GM12878 (cell line): Measurements from ENCODE around the gene TMED5.

ENCODE experiments used
- CTCF ChIP-seq, 3 experiments: IDR thresholded peaks in 2 of 3; conservative IDR thresholded peaks in 1 of 3; 2 replicates each; pipeline ENCODE4 v1.5.1; 2011; ENCODE audit warnings: low read depth in 3 of 3, low read length in 3 of 3, mild to moderate bottlenecking in 3 of 3, control low read depth in 2 of 3, moderate library complexity in 2 of 3, inconsistent platforms in 1 of 3, mixed read lengths in 1 of 3; ENCODE audit not compliant: control insufficient read depth in 2 of 3, insufficient read depth in 1 of 3; ENCODE audit errors: extremely low read depth in 1 of 3
- DPF2 ChIP-seq: fragments of 450-650 bp; IDR thresholded peaks from 2 replicates; pipeline ENCODE4 v1.6.1; 2017; ENCODE audit warnings: mild to moderate bottlenecking
- GABPA ChIP-seq: IDR thresholded peaks from 2 replicates; pipeline ENCODE4 v1.6.1; 2014; ENCODE audit warnings: antibody characterized with exemption, low read depth, mild to moderate bottlenecking, inconsistent platforms
- HDGF ChIP-seq: fragments of 450-650 bp; IDR thresholded peaks from 2 replicates; pipeline ENCODE4 v1.6.1; 2016; ENCODE audit warnings: antibody characterized with exemption
- KAT2A ChIP-seq: conservative IDR thresholded peaks from 2 replicates; pipeline ENCODE4 v1.6.1; 2011; ENCODE audit warnings: low read depth, low read length; ENCODE audit not compliant: control insufficient read depth
- REST ChIP-seq: IDR thresholded peaks from 2 replicates; pipeline ENCODE4 v1.6.1; 2012; ENCODE audit warnings: mild to moderate bottlenecking, low read depth, low read length
- SMC3 ChIP-seq: IDR thresholded peaks from 2 replicates; pipeline ENCODE4 v1.6.1; 2011; ENCODE audit warnings: low read length, improper control_type of control experiment, borderline replicate concordance
- SPI1 ChIP-seq: IDR thresholded peaks from 2 replicates; pipeline ENCODE4 v1.6.1; 2011; ENCODE audit warnings: low read depth, mild to moderate bottlenecking, low read length, moderate library complexity, borderline replicate concordance; ENCODE audit not compliant: insufficient read depth
- TARDBP ChIP-seq: IDR thresholded peaks from 2 replicates; pipeline ENCODE4 v1.6.1; 2016; ENCODE audit warnings: borderline replicate concordance
- ZNF207 ChIP-seq: fragments of 450-650 bp; IDR thresholded peaks from 2 replicates; pipeline ENCODE4 v1.6.1; 2014; ENCODE audit warnings: antibody characterized with exemption, mild to moderate bottlenecking, borderline replicate concordance
- TF ChIP-seq, protein P1 (sequence below): IDR thresholded peaks from 2 replicates; pipeline ENCODE4 v1.6.1; 2011; ENCODE audit warnings: low read depth, low read length, improper control_type of control experiment, borderline replicate concordance
- TF ChIP-seq, protein P2 (sequence below): fragments of 150-350 bp; IDR thresholded peaks from 2 replicates; pipeline ENCODE4 v1.6.1; 2016; ENCODE audit warnings: low read depth, low read length

- no peak for TF ChIP-seq DPF2
- TF ChIP-seq KAT2A: no peak
- TF ChIP-seq, protein P1, sequence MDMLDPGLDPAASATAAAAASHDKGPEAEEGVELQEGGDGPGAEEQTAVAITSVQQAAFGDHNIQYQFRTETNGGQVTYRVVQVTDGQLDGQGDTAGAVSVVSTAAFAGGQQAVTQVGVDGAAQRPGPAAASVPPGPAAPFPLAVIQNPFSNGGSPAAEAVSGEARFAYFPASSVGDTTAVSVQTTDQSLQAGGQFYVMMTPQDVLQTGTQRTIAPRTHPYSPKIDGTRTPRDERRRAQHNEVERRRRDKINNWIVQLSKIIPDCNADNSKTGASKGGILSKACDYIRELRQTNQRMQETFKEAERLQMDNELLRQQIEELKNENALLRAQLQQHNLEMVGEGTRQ: no peak
- TF ChIP-seq, protein P2, sequence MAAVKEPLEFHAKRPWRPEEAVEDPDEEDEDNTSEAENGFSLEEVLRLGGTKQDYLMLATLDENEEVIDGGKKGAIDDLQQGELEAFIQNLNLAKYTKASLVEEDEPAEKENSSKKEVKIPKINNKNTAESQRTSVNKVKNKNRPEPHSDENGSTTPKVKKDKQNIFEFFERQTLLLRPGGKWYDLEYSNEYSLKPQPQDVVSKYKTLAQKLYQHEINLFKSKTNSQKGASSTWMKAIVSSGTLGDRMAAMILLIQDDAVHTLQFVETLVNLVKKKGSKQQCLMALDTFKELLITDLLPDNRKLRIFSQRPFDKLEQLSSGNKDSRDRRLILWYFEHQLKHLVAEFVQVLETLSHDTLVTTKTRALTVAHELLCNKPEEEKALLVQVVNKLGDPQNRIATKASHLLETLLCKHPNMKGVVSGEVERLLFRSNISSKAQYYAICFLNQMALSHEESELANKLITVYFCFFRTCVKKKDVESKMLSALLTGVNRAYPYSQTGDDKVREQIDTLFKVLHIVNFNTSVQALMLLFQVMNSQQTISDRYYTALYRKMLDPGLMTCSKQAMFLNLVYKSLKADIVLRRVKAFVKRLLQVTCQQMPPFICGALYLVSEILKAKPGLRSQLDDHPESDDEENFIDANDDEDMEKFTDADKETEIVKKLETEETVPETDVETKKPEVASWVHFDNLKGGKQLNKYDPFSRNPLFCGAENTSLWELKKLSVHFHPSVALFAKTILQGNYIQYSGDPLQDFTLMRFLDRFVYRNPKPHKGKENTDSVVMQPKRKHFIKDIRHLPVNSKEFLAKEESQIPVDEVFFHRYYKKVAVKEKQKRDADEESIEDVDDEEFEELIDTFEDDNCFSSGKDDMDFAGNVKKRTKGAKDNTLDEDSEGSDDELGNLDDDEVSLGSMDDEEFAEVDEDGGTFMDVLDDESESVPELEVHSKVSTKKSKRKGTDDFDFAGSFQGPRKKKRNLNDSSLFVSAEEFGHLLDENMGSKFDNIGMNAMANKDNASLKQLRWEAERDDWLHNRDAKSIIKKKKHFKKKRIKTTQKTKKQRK: no peak
- no peak for TF ChIP-seq CTCF (IDR thresholded peaks at IDR 0.05 in 2 of 3, conservative IDR thresholded peaks at IDR 0.05 in 1 of 3; ENCODE audit: control insufficient read depth in 2 of 3, extremely low read depth in 1 of 3, insufficient read depth in 1 of 3, low read depth in 3 of 3, low read length in 3 of 3)
- TF ChIP-seq ZNF207: no peak
- no peak for TF ChIP-seq TARDBP
- no peak for TF ChIP-seq SMC3
- no peak for TF ChIP-seq HDGF
- TF ChIP-seq GABPA: no peak
- no peak for TF ChIP-seq SPI1
- TF ChIP-seq REST: no peak
Measured at GRCh38 chr1:93219443-93219842, 39.2 kb upstream of the TMED5 start.
